22Rv1 (cell line): ENCODE measurements around the gene KIRREL3.

Experiments used
- H3K27ac ChIP-seq: fragments of 450-650 bp; 2 replicates; pipeline ENCODE4 v1.5.1; 2017
- ZFX ChIP-seq: fragments of 450-650 bp; IDR thresholded peaks from 2 replicates; pipeline ENCODE4 v1.6.1; 2017; ENCODE audit warnings: antibody characterized with exemption, borderline replicate concordance
- TF ChIP-seq, protein P1 (sequence below): fragments of 450-650 bp; IDR thresholded peaks from 2 replicates; pipeline ENCODE4 v1.5.1; 2017; ENCODE audit warnings: mild to moderate bottlenecking

The KIRREL3 gene

DNA sequence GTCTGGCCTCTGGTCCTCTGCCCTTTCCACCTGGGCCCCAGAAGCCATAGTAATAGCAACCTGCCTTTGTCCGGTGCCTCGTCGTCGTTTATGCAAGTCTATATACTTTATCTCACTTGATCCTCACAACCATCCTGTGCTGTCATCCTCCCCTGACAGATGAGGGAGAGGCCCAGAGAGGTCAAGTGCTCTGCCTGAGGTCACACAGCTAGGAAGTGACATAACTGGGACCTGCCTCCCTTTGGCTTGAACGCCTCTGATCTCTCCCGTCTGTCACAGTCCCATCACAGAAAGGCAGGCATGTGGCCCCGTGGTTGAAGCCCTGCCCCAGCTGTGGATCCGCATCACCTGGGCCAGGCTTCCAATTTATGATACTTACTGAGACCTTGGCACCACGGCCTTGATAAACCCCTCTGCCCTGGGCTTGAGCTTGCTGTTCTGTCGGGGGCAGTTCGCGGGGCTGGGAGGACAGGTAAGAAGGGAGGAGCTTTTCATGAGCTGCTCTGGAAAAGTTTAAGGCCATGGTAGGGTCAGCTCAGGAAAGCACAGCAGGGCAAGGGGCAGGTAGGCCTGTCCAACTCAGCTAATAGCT, 398.1 kb downstream of the KIRREL3 start:
- TF ChIP-seq, protein P1, sequence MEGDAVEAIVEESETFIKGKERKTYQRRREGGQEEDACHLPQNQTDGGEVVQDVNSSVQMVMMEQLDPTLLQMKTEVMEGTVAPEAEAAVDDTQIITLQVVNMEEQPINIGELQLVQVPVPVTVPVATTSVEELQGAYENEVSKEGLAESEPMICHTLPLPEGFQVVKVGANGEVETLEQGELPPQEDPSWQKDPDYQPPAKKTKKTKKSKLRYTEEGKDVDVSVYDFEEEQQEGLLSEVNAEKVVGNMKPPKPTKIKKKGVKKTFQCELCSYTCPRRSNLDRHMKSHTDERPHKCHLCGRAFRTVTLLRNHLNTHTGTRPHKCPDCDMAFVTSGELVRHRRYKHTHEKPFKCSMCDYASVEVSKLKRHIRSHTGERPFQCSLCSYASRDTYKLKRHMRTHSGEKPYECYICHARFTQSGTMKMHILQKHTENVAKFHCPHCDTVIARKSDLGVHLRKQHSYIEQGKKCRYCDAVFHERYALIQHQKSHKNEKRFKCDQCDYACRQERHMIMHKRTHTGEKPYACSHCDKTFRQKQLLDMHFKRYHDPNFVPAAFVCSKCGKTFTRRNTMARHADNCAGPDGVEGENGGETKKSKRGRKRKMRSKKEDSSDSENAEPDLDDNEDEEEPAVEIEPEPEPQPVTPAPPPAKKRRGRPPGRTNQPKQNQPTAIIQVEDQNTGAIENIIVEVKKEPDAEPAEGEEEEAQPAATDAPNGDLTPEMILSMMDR, result no peak
- TF ChIP-seq ZFX, result no peak
- H3K27ac ChIP-seq, result no peak overlapping the region

DNA sequence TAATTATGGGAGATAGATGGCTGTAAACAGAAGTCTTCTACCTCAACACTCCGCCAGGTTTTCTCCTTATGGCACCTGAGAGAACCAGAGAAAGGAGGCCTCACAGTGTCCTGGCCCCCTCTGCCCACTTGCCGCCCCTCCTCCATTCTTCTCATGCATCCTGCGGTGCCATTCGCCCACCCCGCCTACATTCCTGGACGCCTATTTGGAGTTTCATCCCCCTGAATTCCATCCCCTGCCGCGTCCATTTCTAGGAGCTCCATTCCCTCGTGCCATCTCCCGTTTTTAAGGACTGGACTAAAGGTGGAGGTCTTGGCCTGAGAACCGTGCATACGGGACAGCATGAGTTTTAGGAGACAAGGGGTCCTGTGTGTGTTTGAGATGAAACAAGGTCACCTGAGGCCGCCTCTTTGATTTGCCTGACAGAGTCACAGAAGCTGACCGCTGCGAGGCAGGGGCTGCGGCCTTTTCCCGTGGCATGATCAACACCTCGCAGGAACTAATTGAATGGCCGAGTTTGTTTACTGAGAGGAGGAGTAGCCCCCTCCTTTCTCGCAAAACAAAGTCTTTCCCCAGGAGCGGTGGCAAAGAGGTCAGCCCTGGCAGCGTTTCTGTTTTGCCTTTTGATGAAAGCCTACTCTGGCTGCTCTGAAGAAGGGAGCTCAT, 398.9 kb downstream of the KIRREL3 start:
- H3K27ac ChIP-seq, result no peak overlapping the region
- TF ChIP-seq, protein P1, result no peak
- no peak for TF ChIP-seq ZFX

DNA sequence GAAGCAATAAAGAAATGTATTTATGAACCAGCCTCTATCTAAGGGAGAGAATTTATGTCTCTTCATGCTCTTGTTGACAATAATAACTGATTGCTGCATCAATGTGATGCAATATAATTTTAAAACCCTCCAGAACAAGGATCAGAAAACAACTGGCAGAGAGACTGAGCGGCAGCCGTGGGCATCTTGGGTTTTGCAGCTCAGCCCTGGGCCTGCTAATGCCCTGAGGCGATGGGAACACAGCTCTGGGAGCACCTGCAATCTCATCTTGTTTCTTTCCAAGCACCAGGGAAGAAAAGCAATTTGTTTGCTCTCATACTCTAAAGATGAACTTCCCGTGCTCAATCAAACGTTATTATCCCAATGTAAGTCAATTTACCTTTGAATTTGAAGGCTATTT, 399.4 kb downstream of the KIRREL3 start:
- H3K27ac ChIP-seq, result no peak overlapping the region
- no peak for TF ChIP-seq ZFX
- TF ChIP-seq, protein P1, result no peak

DNA sequence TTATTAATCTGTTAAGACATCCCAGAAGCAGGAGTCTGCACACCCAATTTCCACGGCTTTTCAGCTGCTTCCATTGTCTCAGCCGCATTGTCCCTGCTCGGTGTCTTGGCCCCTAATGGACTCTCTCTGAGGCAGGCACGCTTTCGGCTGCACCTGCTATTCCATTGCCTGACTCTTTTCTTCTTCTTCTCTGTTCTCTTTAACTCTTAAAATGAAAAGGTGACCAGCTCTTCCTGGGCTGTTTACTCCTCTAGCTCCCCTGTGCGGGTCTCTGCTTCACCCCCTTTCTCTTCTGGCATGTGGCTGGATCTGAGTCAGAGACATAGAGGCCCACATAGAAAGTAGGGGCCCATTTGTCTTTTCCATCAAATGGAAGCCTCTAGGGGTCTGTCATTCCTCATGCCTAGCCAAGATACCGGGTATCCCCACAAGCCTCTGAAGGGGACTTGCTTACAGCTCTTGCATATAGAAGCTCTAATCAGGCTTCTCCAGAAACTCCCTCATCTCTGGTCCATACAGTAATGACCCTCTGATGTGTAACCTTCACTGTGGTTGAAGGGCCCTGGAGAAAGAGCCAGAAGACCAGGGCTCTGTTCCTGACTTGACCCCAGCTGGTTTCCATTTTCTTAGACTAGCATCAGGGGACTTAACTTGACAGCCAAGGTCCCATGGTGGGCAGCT, 401.2 kb downstream of the KIRREL3 start:
- no peak overlapping the region for H3K27ac ChIP-seq
- no peak for TF ChIP-seq ZFX
- TF ChIP-seq, protein P1, result no peak

DNA sequence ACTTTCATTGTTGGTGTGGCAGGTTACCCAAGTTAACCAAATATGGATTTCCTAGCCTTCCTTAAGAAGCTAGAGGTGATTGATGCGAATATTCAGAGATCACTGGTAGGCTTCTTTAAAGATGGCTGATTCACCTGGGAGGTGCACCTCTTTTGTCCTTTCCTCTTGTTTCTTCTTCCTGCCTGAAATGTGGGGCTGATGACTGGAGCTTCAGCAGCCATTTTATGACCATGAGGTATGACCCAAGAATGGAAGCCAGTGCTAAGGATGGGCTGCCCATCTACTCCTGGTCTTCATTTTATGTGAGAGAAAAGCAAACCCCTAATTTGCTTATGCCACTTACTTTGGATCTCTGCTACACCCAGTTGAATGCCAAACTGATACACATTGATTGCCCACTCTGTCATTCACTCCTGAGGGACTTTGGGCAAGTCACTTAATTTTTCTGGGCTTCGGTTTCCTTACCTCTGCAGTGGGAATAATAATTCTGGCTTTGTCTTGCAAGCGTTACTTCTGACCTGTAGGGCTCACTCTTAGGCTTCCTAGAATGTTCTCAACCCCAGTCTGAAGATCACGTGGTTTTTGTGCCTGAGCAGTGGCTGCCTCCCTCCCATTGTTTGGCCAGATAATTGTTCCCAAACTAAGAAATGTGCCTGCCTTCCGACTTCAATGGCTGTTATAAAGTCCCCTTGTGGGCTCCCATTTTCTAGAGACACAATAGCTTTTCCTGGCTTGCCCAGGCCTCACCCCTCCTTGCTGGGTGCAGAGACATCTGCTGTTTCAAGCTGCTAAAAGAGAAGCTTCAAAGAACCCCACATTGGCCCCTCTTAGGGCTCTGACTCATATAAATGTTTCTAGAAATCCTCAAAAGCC, 402.0 kb downstream of the KIRREL3 start:
- TF ChIP-seq, protein P1, result no peak
- no peak for TF ChIP-seq ZFX
- no peak overlapping the region for H3K27ac ChIP-seq

DNA sequence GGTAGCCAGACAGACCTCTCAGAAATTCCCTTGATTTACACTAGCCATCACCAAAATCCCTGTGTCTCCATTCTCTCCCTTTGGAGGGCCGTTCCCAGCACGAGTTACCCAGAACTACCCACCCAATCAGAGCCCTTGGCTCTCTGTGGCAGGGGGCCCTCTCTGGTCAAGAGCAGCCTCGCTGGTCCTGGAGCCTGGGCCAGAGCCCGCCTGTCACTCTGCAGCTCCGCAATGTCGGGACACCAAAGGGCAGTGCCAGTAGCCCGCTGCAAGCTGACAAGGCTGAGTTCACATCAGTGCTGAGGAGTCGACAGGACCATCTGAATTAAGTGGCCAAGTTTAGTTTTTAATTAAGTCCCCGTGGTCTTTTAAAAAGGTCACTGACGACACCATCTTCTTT, 403.5 kb downstream of the KIRREL3 start:
- no peak overlapping the region for H3K27ac ChIP-seq
- TF ChIP-seq ZFX, result no peak
- TF ChIP-seq, protein P1, result no peak
